Activated T-helper 1 cell treated with anti-CD3 and anti-CD28 coated beads, Interleukin-12 subunit alpha, Interleukin-12 subunit beta, Interleukin-2, Interleukin-4 antibody, amounts not matched to agents 30 ng/mL and 10 ng/mL and 1 ng/mL, durations not matched to agents 14 hours and 24 hours and 36 hours (primary cell): ENCODE measurements around the gene HEG1. TPM values are rescaled to one million over a fixed set of nuclear protein-coding genes. Genes with fewer than 3 reads are reported as not detected.

Source experiments
- total RNA-seq: library from RNA; stranded (reverse); gene quantifications from 2 replicates; pipeline ENCODE4 v1.2.3, GENCODE V29; 2022

Gene HEG1
- total RNA-seq, 1 donor from 2014 or later = 45.1 TPM

Other genes starting within 250 kb of the HEG1 start
- 2.2 and 3.1 TPM in 2 replicates for gene ITGB5, start 168.6 kb downstream of the HEG1 start, total RNA-seq
- gene MUC13, start 121.2 kb downstream of the HEG1 start, total RNA-seq = not detected in 2 replicates
- gene SLC12A8, start 156.8 kb upstream of the HEG1 start, total RNA-seq = 1.1 TPM in 2 replicates